Natural killer cell (primary cell): ENCODE data around the gene GLCCI1. TPM values are rescaled to one million over a fixed set of nuclear protein-coding genes. Genes with fewer than 3 reads are reported as not detected.

Experiments
- ATAC-seq, 3 donors: fragments of 150-1000 bp in 2 of 3; fragments of 200-7000 bp in 1 of 3; cut with Tn5 transposase; 1 replicate in 1 of 3; 2 replicates in 2 of 3; pipeline ENCODE4 v1.10.0; 2021; ENCODE audit warnings: mild to moderate bottlenecking in 2 of 3, moderate library complexity in 2 of 3
- DNase-seq, 2 donors: peaks; one replicate each; pipeline versions ENCODE4 v3.0.0 to v3.0.0-alpha.2; 2013 to 2021; ENCODE audit warnings: mixed read lengths in 1 of 2
- H3K27ac ChIP-seq: one replicate; pipeline ENCODE4 v1.5.1; 2013; ENCODE audit warnings: mild to moderate bottlenecking, low read length
- H3K27me3 ChIP-seq: one replicate; pipeline ENCODE4 v1.6.1; 2013; ENCODE audit warnings: low read length; ENCODE audit not compliant: control insufficient read depth, insufficient read depth
- H3K36me3 ChIP-seq: one replicate; pipeline ENCODE4 v1.6.1; 2013; ENCODE audit warnings: low read length; ENCODE audit not compliant: control insufficient read depth, insufficient read depth
- H3K4me1 ChIP-seq: one replicate; pipeline ENCODE4 v1.6.1; 2013; ENCODE audit warnings: low read length; ENCODE audit not compliant: control insufficient read depth, insufficient read depth
- H3K4me3 ChIP-seq: one replicate; pipeline ENCODE4 v1.5.1; 2013; ENCODE audit warnings: low read length
- H3K9me3 ChIP-seq: one replicate; pipeline ENCODE4 v1.6.1; 2013; ENCODE audit warnings: low read length; ENCODE audit not compliant: control insufficient read depth, insufficient read depth
- H3K27ac Mint-ChIP-seq, 2 donors: one replicate each; pipeline ENCODE4 v1.8.0; 2022; ENCODE audit warnings: mild to moderate bottlenecking in 2 of 2, mixed read lengths in 2 of 2, moderate library complexity in 1 of 2
- H3K27me3 Mint-ChIP-seq, 2 donors: one replicate each; pipeline ENCODE4 v1.8.0; 2022; ENCODE audit warnings: low read depth in 2 of 2, mixed read lengths in 2 of 2
- H3K36me3 Mint-ChIP-seq: one replicate; pipeline ENCODE4 v1.8.0; 2022; ENCODE audit warnings: mixed read lengths
- H3K4me1 Mint-ChIP-seq, 2 donors: one replicate each; pipeline ENCODE4 v1.8.0; 2022; ENCODE audit warnings: mixed read lengths in 2 of 2
- H3K4me3 Mint-ChIP-seq: one replicate; pipeline ENCODE4 v1.8.0; 2022; ENCODE audit warnings: mild to moderate bottlenecking, moderate library complexity, mixed read lengths
- H3K9me3 Mint-ChIP-seq, 2 donors: one replicate each; pipeline ENCODE4 v1.8.0; 2022; ENCODE audit warnings: mixed read lengths in 2 of 2
- CTCF ChIP-seq: fragments of 200-600 bp; IDR thresholded peaks from one replicate; pipeline ENCODE4 v1.8.0; 2022; ENCODE audit warnings: antibody characterized with exemption
- WGBS: methylation state at CpG from one replicate; pipeline ENCODE4 v1.1.7; 2013; ENCODE audit warnings: missing lambda C conversion rate; ENCODE audit not compliant: insufficient coverage; 5-methylcytosine and 5-hydroxymethylcytosine counted together
- intact Hi-C: fragments of 100-400 bp; cut with micrococcal nuclease; formaldehyde crosslinking; loops from one replicate; pipeline ENCODE4 v1.14.2; 2022
- total RNA-seq, 4 donors: library from RNA; stranded (reverse); fragments of 120-200 nt in 1 of 4; gene quantifications; one replicate each; pipeline versions ENCODE4 v1.2.3 to v1.2.4, GENCODE V29; 2013 to 2022

The GLCCI1 gene
- total RNA-seq, 3 donors from 2014 or later (not counting 1 experiment from before 2014, with no cell fraction given): 70.5 to 132 (median 79.6) TPM

DNA sequence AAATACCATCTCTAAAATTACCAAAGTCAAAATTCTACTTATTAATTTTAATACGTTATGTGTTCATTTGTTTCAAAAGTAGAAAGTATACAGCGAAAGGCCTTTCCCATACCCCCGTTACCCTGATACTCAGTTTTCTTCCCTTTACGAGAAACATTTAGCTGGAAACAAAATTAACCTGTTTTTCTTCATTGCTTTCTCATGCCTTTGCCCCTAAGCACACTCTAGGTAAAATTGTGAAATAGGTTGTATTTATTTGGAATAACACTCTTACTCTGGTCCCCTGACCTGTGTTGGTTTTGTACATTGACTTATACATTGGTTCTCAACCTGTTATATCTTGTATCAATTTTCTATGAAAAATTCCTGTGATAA lies 47.1 kb downstream of the GLCCI1 start:
- peaks cover 11% of the 10 kb centered on the region for H3K36me3 ChIP-seq
- peaks cover 11% of the 10 kb centered on the region for H3K4me1 ChIP-seq
- H3K9me3 ChIP-seq: no peaks in the 10 kb centered on the region
- intact Hi-C loops: loop anchor here (2.0 kb wide), 2 partner anchors 45 to 113 kb away; no protein-coding TSS in a partner anchor
- DNase-seq: no peak
- H3K9me3 Mint-ChIP-seq: no peaks in the 10 kb centered on the region
- H3K27ac Mint-ChIP-seq: peak overlapping the region; percentile 87 to 93
- peak overlapping the region; percentile 55 for H3K4me3 Mint-ChIP-seq
- H3K4me1 Mint-ChIP-seq: peaks cover 50 to 61% of the 10 kb centered on the region in 2 donors
- peak overlapping the region; percentile 78 for H3K27ac ChIP-seq
- no peaks in the 10 kb centered on the region for H3K27me3 ChIP-seq
- no peak overlapping the region for H3K4me3 ChIP-seq
- 95% methylated on average over 3 of the region's 4 CpGs for WGBS
- no peak for TF ChIP-seq CTCF
- no peaks in the 10 kb centered on the region for H3K27me3 Mint-ChIP-seq
- H3K36me3 Mint-ChIP-seq: no peaks in the 10 kb centered on the region
- no peak for ATAC-seq

GRCh38 chr7:8017423-8017822 lies 48.8 kb downstream of the GLCCI1 start:
- H3K27ac ChIP-seq: no peak overlapping the region
- H3K27me3 Mint-ChIP-seq: no peaks in the 10 kb centered on the region
- intact Hi-C loops: no loop called here
- no peak for ATAC-seq
- DNase-seq: no peak
- 80% methylated on average over 1 of the region's 1 CpG for WGBS
- H3K4me3 Mint-ChIP-seq: peak overlapping the region; percentile 37
- no peaks in the 10 kb centered on the region for H3K9me3 Mint-ChIP-seq
- H3K36me3 Mint-ChIP-seq: no peaks in the 10 kb centered on the region
- peak overlapping the region; percentile 87 to 93 for H3K27ac Mint-ChIP-seq
- H3K4me1 Mint-ChIP-seq: peaks cover 50 to 54% of the 10 kb centered on the region in 2 donors
- peaks cover 10% of the 10 kb centered on the region for H3K36me3 ChIP-seq
- H3K9me3 ChIP-seq: no peaks in the 10 kb centered on the region
- H3K27me3 ChIP-seq: no peaks in the 10 kb centered on the region
- H3K4me3 ChIP-seq: no peak overlapping the region
- TF ChIP-seq CTCF: no peak
- H3K4me1 ChIP-seq: peaks cover 11% of the 10 kb centered on the region

GRCh38 chr7:8018961-8019360 lies 50.4 kb downstream of the GLCCI1 start:
- peaks cover 9% of the 10 kb centered on the region for H3K4me1 ChIP-seq
- WGBS: 27% methylated on average over 1 of the region's 1 CpG
- H3K36me3 Mint-ChIP-seq: peaks cover under 1% of the 10 kb centered on the region
- H3K9me3 ChIP-seq: no peaks in the 10 kb centered on the region
- no peak for TF ChIP-seq CTCF
- no peaks in the 10 kb centered on the region for H3K9me3 Mint-ChIP-seq
- H3K4me3 Mint-ChIP-seq: peak overlapping the region; percentile 42
- intact Hi-C loops: no loop called here
- peak overlapping the region; percentile 75 to 82 for H3K27ac Mint-ChIP-seq
- DNase-seq: no peak
- H3K4me1 Mint-ChIP-seq: peaks cover 50 to 54% of the 10 kb centered on the region in 2 donors
- no peak overlapping the region for H3K4me3 ChIP-seq
- no peaks in the 10 kb centered on the region for H3K27me3 ChIP-seq
- no peak overlapping the region for H3K27ac ChIP-seq
- no peak for ATAC-seq
- peaks cover 18% of the 10 kb centered on the region for H3K36me3 ChIP-seq
- H3K27me3 Mint-ChIP-seq: no peaks in the 10 kb centered on the region

GRCh38 chr7:8022628-8023027 lies 54.0 kb downstream of the GLCCI1 start:
- no peak for ATAC-seq
- peaks cover 36% of the 10 kb centered on the region for H3K36me3 Mint-ChIP-seq

More at GRCh38 chr7:8022628-8023027, 54.0 kb downstream of the GLCCI1 start:
- WGBS: no CpG with 5 or more reads among the region's 1 CpG
- peaks cover 49% of the 10 kb centered on the region for H3K36me3 ChIP-seq
- no peak overlapping the region for H3K4me3 Mint-ChIP-seq
- DNase-seq: no peak
- H3K4me1 ChIP-seq: no peaks in the 10 kb centered on the region
- peaks cover 8% of the 10 kb centered on the region for H3K9me3 ChIP-seq
- H3K9me3 Mint-ChIP-seq: peaks cover 5 to 18% of the 10 kb centered on the region in 2 donors
- no peaks in the 10 kb centered on the region for H3K27me3 ChIP-seq
- H3K4me1 Mint-ChIP-seq: peaks cover 19 to 31% of the 10 kb centered on the region in 2 donors
- intact Hi-C loops: no loop called here
- no peak overlapping the region for H3K4me3 ChIP-seq
- TF ChIP-seq CTCF: no peak
- no peak overlapping the region for H3K27ac ChIP-seq
- no peaks in the 10 kb centered on the region for H3K27me3 Mint-ChIP-seq
- H3K27ac Mint-ChIP-seq: peak overlapping the region in 1 of 2 donors; percentile 23
